Measurements from ENCODE around the gene SNED1. TPM values are rescaled to one million over a fixed set of nuclear protein-coding genes. Genes with fewer than 3 reads are reported as not detected.
A peak's percentile ranks its signal among the peaks of the same experiment; 100 is the strongest.

Gene SNED1
- total RNA-seq, 1 experiment from 2014 or later = 0.76 TPM

- CTCF ChIA-PET = no interaction called here
- Mint-ChIP-seq H3K27ac (ENCODE audit: unreplicated experiment) (no peak overlapping the region), H3K4me3 (ENCODE audit: low read depth, unreplicated experiment) (peak overlapping the region; percentile 63), H3K36me3 (ENCODE audit: insufficient read depth, unreplicated experiment) (no peaks in the 10 kb centered on the region), H3K4me1 (ENCODE audit: low read depth, unreplicated experiment) (no peaks in the 10 kb centered on the region), H3K27me3 (ENCODE audit: unreplicated experiment) (peaks cover 51% of the 10 kb centered on the region), H3K9me3 (ENCODE audit: low read depth, unreplicated experiment) (no peaks in the 10 kb centered on the region)
- intact Hi-C loops (cut with micrococcal nuclease; ENCODE audit: unreplicated experiment) = no loop called here
- no peak for TF ChIP-seq CTCF (IDR thresholded peaks at IDR 0.05; ENCODE audit: unreplicated experiment)
- DNase-seq = no peak
- BruUV-seq (replicated peaks) = no TSS peak
These were observed 37.5 kb downstream of the SNED1 start for GRCh38 chr2:241035818-241036396.

- BruUV-seq (replicated peaks) = no TSS peak
- H3K4me3 Mint-ChIP-seq (ENCODE audit: low read depth, unreplicated experiment) = peak overlapping the region; percentile 63
These were observed 38.1 kb downstream of the SNED1 start for GRCh38 chr2:241036397-241036963.

GRCh38 chr2:241036964-241037421, 38.6 kb downstream of the SNED1 start:
- Mint-ChIP-seq H3K4me1 (ENCODE audit: low read depth, unreplicated experiment) (no peaks in the 10 kb centered on the region), H3K27me3 (ENCODE audit: unreplicated experiment) (peaks cover 62% of the 10 kb centered on the region), H3K36me3 (ENCODE audit: insufficient read depth, unreplicated experiment) (no peaks in the 10 kb centered on the region), H3K27ac (ENCODE audit: unreplicated experiment) (no peak overlapping the region), H3K4me3 (ENCODE audit: low read depth, unreplicated experiment) (peak overlapping the region; percentile 63), H3K9me3 (ENCODE audit: low read depth, unreplicated experiment) (no peaks in the 10 kb centered on the region)
- intact Hi-C loops (cut with micrococcal nuclease; ENCODE audit: unreplicated experiment) = no loop called here
- CTCF ChIA-PET = no interaction called here
- no peak for TF ChIP-seq CTCF (IDR thresholded peaks at IDR 0.05; ENCODE audit: unreplicated experiment)
- BruUV-seq (replicated peaks) = no TSS peak
- DNase-seq = no peak

More at GRCh38 chr2:241036397-241036963, 38.1 kb downstream of the SNED1 start:
- H3K27ac Mint-ChIP-seq (ENCODE audit: unreplicated experiment) = no peak overlapping the region
- no peaks in the 10 kb centered on the region for H3K36me3 Mint-ChIP-seq (ENCODE audit: insufficient read depth, unreplicated experiment)
- peaks cover 57% of the 10 kb centered on the region for H3K27me3 Mint-ChIP-seq (ENCODE audit: unreplicated experiment)
- TF ChIP-seq CTCF (IDR thresholded peaks at IDR 0.05; ENCODE audit: unreplicated experiment) = no peak
- DNase-seq = peak; percentile 53
- CTCF ChIA-PET = no interaction called here
- no peaks in the 10 kb centered on the region for H3K4me1 Mint-ChIP-seq (ENCODE audit: low read depth, unreplicated experiment)
- H3K9me3 Mint-ChIP-seq (ENCODE audit: low read depth, unreplicated experiment) = no peaks in the 10 kb centered on the region
- intact Hi-C loops (cut with micrococcal nuclease; ENCODE audit: unreplicated experiment) = no loop called here

GRCh38 chr2:241037498-241037897, 39.1 kb downstream of the SNED1 start:
- no peaks in the 10 kb centered on the region for H3K9me3 Mint-ChIP-seq (ENCODE audit: low read depth, unreplicated experiment)
- no peak for TF ChIP-seq CTCF (IDR thresholded peaks at IDR 0.05; ENCODE audit: unreplicated experiment)
- H3K4me3 Mint-ChIP-seq (ENCODE audit: low read depth, unreplicated experiment) = peak overlapping the region; percentile 63
- H3K27me3 Mint-ChIP-seq (ENCODE audit: unreplicated experiment) = peaks cover 67% of the 10 kb centered on the region
- no peak overlapping the region for H3K27ac Mint-ChIP-seq (ENCODE audit: unreplicated experiment)
- CTCF ChIA-PET = no interaction called here
- BruUV-seq (replicated peaks) = no TSS peak
- intact Hi-C loops (cut with micrococcal nuclease; ENCODE audit: unreplicated experiment) = no loop called here
- no peaks in the 10 kb centered on the region for H3K36me3 Mint-ChIP-seq (ENCODE audit: insufficient read depth, unreplicated experiment)
- H3K4me1 Mint-ChIP-seq (ENCODE audit: low read depth, unreplicated experiment) = no peaks in the 10 kb centered on the region
- no peak for DNase-seq

Data from Calu3 (cell line).